GM18519 (cell line): ENCODE measurements around the gene ADAMTSL4.

Experiments used
- ATAC-seq: cut with Tn5 transposase; IDR thresholded peaks from one replicate; pipeline ENCODE4 v1.9.1; 2021; ENCODE audit warnings: mild to moderate bottlenecking, moderate library complexity; ENCODE audit not compliant: unreplicated experiment, low FRiP score

Gene ADAMTSL4

DNA sequence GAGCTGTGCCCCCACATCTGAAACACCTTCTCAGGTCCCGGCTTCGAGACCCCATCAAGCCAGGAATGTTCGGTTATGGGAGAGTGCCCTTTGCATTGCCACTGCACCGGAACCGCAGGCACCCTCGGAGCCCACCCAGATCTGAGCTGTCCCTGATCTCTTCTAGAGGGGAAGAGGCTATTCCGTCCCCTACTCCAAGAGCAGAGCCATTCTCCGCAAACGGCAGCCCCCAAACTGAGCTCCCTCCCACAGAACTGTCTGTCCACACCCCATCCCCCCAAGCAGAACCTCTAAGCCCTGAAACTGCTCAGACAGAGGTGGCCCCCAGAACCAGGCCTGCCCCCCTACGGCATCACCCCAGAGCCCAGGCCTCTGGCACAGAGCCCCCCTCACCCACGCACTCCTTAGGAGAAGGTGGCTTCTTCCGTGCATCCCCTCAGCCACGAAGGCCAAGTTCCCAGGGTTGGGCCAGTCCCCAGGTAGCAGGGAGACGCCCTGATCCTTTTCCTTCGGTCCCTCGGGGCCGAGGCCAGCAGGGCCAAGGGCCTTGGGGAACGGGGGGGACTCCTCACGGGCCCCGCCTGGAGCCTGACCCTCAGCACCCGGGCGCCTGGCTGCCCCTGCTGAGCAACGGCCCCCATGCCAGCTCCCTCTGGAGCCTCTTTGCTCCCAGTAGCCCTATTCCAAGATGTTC lies 4.3 kb downstream of the ADAMTSL4 start:
- no peak for ATAC-seq

DNA sequence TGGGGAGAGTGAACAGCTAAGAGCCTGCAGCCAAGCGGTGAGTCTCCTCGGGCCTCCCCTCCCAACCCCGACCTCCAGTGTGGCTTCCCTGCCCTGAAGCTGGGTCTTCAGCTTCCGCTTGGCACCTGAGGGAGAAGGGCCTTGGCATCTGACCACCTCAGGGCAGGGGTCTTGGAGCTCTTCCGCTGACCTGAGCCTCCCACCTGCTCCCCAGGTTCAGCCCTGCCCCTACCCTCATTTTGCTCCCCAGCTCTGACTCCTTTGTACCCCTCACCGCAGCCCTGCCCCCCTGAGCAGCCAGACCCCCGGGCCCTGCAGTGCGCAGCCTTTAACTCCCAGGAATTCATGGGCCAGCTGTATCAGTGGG lies 4.9 kb downstream of the ADAMTSL4 start:
- ATAC-seq: no peak

DNA sequence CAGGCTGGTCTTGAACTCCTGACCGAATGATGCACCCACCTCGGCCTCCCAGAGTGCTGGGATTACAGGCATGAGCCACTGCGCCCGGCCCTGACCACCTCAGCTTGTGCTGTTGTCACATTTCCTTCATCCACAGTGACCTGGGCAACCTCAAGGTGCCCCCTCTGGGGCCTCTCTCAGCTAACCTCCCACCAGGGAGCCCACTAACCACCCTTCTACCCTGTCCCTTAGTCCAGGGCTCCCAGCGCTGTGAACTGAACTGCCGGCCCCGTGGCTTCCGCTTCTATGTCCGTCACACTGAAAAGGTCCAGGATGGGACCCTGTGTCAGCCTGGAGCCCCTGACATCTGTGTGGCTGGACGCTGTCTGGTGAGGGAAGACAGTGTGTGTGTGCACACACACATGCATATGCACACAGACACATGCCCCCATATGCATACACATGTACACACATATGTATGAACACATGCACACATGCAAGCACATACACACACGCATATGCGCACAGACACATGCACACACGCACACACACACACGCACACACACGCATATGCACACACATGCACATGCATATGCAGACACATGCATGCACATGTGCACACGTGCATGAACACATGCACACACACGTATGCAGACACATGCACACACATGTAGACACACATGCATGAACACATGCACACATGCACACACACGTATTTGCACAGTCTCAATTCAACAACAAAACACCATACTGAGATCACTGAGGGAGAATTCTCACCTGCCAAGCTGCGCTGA lies 6.2 kb downstream of the ADAMTSL4 start:
- ATAC-seq: no peak

DNA sequence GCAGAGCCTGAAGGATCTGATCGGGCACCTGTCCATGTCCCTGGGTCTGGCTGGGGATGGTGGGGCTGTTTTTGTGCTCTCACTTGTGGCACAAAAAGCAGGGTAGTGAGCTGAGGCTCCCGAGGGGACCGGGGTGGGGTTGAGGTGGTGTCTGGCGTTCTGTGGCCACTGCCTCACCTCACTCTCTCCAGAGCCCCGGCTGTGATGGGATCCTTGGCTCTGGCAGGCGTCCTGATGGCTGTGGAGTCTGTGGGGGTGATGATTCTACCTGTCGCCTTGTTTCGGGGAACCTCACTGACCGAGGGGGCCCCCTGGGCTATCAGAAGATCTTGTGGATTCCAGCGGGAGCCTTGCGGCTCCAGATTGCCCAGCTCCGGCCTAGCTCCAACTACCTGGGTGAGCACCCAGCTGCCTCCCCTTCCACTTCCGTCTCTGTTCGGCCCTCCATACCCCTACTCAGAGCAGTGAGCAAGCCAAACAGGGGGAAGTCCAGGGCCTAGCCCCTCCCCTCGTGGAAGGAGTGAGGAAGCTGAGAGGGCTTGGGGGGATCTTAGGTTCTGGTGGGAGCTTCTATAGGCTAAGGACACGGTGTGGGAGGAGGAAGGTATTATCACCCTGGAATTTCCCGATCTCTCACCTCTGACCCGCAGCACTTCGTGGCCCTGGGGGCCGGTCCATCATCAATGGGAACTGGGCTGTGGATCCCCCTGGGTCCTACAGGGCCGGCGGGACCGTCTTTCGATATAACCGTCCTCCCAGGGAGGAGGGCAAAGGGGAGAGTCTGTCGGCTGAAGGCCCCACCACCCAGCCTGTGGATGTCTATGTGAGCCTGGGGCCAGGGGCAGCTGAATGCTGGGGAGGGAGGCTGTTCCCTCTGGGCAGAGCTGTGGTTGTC lies 7.0 kb downstream of the ADAMTSL4 start:
- ATAC-seq: no peak

DNA sequence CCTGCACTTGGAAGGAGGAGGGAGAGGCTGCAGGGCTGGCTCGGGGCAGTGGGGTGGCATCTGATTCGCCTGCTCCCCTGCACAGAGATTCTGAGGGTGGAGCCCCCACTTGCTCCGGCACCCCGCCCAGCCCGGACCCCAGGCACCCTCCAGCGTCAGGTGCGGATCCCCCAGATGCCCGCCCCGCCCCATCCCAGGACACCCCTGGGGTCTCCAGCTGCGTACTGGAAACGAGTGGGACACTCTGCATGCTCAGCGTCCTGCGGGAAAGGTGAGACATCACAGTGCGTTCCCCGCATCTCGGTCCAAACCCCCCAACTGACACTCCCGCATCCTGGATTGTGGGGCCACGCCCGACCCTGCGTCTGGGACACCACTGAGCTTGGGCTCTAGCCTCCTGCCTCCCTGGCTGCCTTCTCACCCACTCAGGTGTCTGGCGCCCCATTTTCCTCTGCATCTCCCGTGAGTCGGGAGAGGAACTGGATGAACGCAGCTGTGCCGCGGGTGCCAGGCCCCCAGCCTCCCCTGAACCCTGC lies 7.9 kb downstream of the ADAMTSL4 start:
- no peak for ATAC-seq

DNA sequence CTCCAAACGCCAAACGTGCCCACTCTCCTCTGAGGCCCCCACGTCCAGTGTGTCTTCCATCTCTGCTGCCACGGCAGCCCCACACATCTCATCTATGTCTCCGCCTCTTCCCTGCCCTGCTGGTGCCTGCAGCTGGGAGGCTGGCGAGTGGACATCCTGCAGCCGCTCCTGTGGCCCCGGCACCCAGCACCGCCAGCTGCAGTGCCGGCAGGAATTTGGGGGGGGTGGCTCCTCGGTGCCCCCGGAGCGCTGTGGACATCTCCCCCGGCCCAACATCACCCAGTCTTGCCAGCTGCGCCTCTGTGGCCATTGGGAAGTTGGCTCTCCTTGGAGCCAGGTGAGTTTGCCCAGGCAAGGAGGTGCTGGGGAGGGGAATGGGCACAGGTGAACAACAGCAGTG lies 8.6 kb downstream of the ADAMTSL4 start:
- no peak for ATAC-seq

DNA sequence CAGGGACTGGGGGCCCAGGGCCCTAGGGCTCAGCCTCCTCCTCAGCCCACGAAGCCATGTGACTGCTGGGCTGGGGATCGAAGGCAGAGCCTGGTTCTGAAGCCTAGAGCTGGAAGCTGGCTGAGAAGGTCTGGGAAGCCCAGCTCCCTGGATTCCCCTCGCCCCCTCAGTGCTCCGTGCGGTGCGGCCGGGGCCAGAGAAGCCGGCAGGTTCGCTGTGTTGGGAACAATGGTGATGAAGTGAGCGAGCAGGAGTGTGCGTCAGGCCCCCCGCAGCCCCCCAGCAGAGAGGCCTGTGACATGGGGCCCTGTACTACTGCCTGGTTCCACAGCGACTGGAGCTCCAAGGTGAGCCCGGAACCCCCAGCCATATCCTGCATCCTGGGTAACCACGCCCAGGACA lies 9.1 kb downstream of the ADAMTSL4 start:
- ATAC-seq: no peak

DNA sequence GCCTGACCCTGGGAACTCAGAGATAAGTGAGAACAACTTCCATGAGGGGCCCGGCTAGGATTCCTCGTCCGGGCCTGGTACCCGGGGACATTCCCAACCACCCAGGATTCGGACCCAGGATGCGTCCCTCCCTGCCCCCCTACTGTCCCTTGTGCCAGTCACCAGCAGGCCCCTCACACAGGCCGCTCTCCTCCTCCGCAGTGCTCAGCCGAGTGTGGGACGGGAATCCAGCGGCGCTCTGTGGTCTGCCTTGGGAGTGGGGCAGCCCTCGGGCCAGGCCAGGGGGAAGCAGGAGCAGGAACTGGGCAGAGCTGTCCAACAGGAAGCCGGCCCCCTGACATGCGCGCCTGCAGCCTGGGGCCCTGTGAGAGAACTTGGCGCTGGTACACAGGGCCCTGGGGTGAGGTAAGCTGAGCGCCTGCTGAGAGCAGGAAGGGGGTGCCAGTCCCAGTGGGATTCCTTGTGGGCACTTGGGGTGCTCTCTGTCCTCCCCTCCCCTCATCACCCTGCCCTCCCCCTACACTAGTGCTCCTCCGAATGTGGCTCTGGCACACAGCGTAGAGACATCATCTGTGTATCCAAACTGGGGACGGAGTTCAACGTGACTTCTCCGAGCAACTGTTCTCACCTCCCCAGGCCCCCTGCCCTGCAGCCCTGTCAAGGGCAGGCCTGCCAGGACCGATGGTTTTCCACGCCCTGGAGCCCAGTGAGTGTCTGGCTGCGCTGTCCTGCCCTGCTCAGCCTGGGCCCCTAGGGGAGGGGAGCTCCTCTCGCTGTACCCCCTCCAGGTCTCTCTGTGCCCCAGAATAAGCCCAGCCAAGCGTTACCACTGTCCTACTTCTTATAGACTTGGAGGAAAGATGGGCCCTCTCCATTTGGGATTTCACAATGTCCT lies 9.8 kb downstream of the ADAMTSL4 start:
- ATAC-seq: no peak

DNA sequence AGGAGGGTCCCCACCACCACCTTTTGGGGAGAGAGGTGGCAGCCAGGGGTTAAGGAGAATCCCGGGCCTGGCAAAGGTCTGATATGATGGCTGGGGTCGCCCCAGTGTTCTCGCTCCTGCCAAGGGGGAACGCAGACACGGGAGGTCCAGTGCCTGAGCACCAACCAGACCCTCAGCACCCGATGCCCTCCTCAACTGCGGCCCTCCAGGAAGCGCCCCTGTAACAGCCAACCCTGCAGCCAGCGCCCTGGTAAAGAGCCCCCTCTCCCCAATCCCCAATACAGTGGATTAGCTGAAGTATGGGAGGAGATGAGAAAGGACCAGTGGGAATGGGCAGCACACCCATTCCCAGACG lies 10.4 kb downstream of the ADAMTSL4 start:
- ATAC-seq: no peak

DNA sequence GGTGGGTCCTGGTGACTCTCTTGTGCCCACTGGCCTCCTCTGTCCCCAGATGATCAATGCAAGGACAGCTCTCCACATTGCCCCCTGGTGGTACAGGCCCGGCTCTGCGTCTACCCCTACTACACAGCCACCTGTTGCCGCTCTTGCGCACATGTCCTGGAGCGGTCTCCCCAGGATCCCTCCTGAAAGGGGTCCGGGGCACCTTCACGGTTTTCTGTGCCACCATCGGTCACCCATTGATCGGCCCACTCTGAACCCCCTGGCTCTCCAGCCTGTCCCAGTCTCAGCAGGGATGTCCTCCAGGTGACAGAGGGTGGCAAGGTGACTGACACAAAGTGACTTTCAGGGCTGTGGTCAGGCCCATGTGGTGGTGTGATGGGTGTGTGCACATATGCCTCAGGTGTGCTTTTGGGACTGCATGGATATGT lies 10.8 kb downstream of the ADAMTSL4 start:
- no peak for ATAC-seq

DNA sequence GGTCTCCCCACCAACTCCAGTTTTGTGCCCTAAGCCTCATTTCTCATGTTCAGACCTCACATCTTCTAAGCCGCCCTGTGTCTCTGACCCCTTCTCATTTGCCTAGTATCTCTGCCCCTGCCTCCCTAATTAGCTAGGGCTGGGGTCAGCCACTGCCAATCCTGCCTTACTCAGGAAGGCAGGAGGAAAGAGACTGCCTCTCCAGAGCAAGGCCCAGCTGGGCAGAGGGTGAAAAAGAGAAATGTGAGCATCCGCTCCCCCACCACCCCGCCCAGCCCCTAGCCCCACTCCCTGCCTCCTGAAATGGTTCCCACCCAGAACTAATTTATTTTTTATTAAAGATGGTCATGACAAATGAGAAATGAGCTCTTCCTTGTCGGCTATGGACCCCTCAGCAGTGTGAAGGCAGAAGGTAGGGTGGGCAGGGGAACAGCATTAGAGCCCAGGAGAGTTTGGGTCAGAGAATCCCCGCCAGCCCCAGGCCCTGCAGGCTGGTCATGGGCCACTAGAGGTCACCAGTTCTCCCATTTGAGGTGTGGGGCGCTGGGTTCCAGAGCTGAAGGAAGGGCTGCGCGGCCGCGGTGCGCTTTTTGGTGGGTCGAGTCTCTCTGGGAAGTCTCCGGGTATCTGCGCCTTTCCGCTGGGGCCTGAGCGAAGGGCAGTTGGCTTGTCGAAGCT lies 11.5 kb downstream of the ADAMTSL4 start:
- ATAC-seq: no peak

DNA sequence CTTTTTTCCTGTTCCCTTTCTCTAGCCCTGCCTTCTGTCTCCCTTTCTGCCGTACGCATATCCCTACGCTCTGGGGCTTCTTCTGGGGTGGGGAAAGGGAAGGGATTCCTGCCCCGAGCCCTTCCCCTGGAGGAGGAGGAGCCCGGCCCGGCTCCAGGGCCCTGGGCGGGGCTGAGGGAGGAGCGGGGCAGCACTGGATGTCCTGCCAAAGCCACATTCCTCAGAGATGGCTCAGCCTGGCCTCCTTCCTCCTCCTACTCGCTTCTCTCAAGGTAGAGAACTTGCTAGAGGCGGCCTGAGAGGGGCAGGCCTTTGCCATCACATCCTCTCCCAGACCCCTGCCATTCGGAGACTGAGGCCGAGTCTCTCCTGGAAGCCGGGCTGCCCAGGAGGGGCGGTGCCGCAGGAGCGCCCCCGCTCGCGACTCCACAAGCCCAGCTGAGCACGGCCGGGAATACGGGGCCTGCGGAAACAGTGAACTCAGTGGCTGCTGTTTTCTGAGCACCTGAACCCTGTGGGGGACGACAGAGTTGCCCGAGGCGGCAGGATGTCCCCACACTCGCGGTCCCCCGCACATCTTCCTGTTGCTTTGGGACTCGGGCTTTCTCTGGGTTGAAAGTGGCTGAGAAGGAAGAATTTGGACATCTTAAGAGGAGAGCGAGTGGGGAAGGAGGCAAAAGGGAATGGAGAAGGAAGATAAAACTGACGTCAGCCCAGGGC lies 12.2 kb downstream of the ADAMTSL4 start:
- no peak for ATAC-seq

DNA sequence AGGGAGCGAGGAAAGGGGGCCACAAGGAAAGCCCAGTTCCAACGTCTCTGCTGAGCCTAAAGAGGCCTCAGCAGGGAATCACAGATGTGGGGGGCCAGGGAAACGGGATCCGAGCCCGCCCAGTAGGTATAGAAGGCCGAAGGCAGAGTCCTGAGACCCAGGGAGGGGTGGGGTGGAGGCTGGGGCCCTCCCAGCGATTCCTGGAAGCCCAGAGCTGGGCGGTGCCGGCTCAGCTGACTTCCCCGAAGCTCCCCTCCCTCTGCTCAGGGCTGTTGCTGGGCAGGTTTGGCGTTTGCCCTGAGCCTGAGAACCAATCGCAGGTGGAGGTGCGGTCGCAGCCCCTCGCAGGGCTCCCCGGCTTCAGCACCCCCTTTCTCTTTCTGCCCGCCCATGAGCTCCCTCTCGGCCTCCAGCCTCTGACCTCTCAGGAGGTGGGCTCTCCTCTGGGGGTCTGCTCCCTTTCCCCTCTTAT lies 12.8 kb downstream of the ADAMTSL4 start:
- no peak for ATAC-seq

DNA sequence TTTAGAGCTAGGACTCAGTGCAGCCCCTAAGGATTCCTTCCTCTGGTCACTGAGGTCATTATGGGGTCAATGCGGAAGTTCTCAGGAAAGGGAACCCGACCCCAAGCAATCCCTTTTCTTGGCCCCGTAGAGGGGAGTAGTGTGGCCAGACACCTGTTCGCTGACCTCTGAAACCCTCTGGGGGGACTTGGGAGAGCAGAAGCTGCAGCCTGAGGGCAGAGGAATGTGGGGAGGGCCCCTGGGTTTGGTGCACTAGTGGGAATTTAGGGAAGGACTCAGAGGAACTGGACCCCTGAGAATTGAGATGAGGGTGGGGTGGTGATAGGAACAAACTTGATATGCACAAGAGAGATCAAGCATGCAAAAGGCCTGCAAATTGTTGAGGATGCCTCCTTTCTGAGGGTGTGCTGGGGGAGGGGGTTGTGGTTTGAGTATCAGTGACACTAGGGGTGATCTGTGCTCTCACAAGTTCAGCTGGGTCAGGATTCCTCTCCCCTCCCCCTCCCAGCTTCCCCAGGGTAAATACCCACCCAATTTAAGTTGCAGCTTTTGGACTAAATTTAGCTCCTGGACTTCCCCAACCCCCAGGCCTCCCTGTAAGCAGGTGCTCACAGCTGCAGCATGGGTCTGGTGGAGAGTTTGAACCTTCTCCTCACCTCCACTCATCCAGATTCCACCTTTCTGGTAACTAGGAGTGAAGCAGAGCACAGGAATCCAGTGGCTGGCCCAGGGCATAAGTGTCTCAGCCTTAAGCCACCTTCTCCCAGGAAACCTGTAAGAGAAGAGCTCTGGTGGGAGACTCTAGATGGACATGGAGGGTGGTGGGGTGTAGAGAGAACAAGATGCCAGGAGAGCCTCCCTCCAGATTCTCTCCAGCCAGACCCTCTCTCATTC lies 13.5 kb downstream of the ADAMTSL4 start:
- no peak for ATAC-seq

DNA sequence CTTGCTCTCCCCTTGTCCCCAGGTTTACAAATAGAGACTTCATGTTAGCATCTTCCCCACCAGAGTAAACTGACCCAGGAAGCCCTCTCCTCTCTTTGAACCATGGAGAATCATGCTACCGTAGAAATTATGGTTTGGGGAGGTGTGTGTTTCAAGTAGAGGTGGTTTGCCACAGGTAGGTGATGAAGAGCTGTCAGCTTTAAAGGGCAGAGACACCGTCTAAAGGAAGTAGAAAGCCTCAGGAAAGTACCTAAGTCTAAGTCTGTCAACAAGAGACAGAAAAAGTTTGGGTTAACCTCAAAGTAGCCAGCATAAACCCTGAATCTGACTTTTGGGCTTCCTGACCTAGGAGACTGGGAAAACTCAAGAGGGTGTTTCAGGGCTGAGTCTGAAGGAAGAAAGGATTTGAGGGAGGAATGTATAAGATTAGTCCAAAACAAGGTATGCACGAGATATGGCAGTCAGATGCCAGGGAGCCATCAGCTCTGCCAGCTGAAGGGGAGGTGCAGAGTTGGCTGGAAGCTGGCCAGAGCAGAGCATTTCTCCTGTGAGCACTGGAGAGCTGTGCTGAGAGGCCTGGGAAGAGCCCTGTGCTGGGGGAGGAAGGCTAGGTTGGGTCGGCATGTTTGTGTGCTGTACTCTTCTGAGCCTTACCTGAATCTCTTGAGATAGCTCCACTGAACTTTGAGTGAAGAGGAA lies 14.3 kb downstream of the ADAMTSL4 start:
- no peak for ATAC-seq

DNA sequence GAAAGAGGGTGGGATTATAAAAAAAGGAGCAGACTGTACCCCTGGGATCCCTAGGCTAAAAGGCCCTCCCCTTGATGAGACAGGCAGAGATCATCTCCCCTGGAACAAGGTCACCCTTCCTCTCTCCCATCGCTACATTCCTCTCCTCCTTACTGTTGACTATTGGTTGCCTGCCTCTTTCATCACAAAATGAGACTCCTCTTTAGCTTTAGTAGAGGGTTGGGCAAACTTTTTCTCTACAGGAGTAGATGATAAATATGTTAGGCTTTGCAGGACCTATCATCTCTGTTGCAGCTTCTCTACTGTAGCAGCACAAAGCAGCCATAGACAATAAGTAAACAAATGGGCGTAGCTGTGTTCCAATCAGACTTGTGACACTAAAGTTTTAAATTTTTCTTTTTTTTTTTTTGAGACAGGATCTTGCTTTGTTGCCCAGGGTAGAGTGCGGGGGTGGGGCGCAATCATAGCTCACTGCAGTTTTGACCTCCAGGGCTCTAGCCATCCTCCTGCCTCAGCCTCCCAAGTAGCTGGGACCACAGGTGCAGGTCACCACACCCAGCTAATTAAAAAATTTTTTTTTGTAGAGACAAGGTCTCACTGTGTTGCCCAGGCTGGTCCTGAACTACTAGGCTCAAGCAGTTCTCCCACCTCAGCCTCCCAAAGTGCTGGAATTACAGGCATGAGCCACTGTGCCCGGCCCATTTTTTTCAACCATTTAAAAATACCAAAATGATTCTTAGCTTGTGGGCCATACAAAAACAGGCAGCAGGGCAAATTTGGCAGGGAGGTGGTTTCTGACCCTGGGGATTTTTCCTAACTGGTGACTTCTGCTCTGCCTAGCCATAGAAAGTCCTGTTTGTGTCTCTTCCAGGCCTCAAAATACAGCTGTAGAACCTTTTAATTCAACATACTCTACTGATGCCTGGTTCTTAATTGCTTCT lies 15.1 kb downstream of the ADAMTSL4 start:
- ATAC-seq: no peak
